GM18867 (cell line): ENCODE measurements around the gene OPA3.

Experiments
- ATAC-seq: cut with Tn5 transposase; IDR thresholded peaks from one replicate; pipeline ENCODE4 v1.9.1; 2021; ENCODE audit warnings: mild to moderate bottlenecking, moderate library complexity; ENCODE audit not compliant: unreplicated experiment

OPA3 gene

GRCh38 chr19:45598267-45599001 lies 13.8 kb upstream of the OPA3 start:
- ATAC-seq: no peak

GRCh38 chr19:45597425-45598111 lies 13.0 kb upstream of the OPA3 start:
- ATAC-seq: no peak

- ATAC-seq: no peak
These were observed 11.2 kb upstream of the OPA3 start for GRCh38 chr19:45595814-45596213.

GRCh38 chr19:45593520-45593919 lies 8.9 kb upstream of the OPA3 start:
- ATAC-seq: no peak

- ATAC-seq: no peak
These were observed 7.8 kb upstream of the OPA3 start for GRCh38 chr19:45592366-45592765.

GRCh38 chr19:45591638-45592005 lies 7.0 kb upstream of the OPA3 start:
- no peak for ATAC-seq

- ATAC-seq: no peak
These were observed 6.5 kb upstream of the OPA3 start for GRCh38 chr19:45591004-45591637.

GRCh38 chr19:45590300-45591003 lies 5.8 kb upstream of the OPA3 start:
- no peak for ATAC-seq

- no peak for ATAC-seq
These were observed 5.2 kb upstream of the OPA3 start for GRCh38 chr19:45589768-45590167.

GRCh38 chr19:45587873-45588272 lies 3.3 kb upstream of the OPA3 start:
- ATAC-seq: no peak

- no peak for ATAC-seq
These were observed 566 bp upstream of the OPA3 start for GRCh38 chr19:45585158-45585577.

- no peak for ATAC-seq
These were observed 3.0 kb downstream of the OPA3 start for GRCh38 chr19:45581576-45581975.

GRCh38 chr19:45578861-45579260 lies 5.7 kb downstream of the OPA3 start:
- ATAC-seq: no peak

GRCh38 chr19:45577111-45577905 lies 7.3 kb downstream of the OPA3 start:
- no peak for ATAC-seq

GRCh38 chr19:45576682-45577081 lies 7.9 kb downstream of the OPA3 start:
- ATAC-seq: no peak

- ATAC-seq: no peak
These were observed 9.4 kb downstream of the OPA3 start for GRCh38 chr19:45575216-45575615.

GRCh38 chr19:45574526-45574925 lies 10.1 kb downstream of the OPA3 start:
- no peak for ATAC-seq

GRCh38 chr19:45571457-45572220 lies 13.0 kb downstream of the OPA3 start:
- no peak for ATAC-seq

GRCh38 chr19:45569619-45570421 lies 14.8 kb downstream of the OPA3 start:
- no peak for ATAC-seq
